ENCODE results near the gene FAM24A. TPM values are rescaled to one million over a fixed set of nuclear protein-coding genes. Genes with fewer than 3 reads are reported as not detected.
A peak's percentile ranks its signal among the peaks of the same experiment; 100 is the strongest.
"Not testable (repeated sequence)": the region's sequence is repeated elsewhere in the genome, so short reads cannot be mapped to it uniquely, and the experiment has no call there.

The FAM24A gene
- total RNA-seq, 1 donor from 2014 or later: not detected

- Mint-ChIP-seq H3K4me1 (peaks cover 6% of the 10 kb centered on the region), H3K27ac (no peak overlapping the region), H3K36me3 (no peaks in the 10 kb centered on the region), H3K4me3 (no peak overlapping the region), H3K27me3 (ENCODE audit: low read depth) (peaks cover 46% of the 10 kb centered on the region), H3K9me3 (no peaks in the 10 kb centered on the region)
- no peak for DNase-seq (ENCODE audit: low spot score in 2 of 2, unreplicated experiment in 2 of 2)
- TF ChIP-seq CTCF (IDR thresholded peaks at IDR 0.05; ENCODE audit: unreplicated experiment): no peak
These were observed 27.6 kb upstream of the FAM24A start for GRCh38 chr10:122882766-122883165.

GRCh38 chr10:122884166-122884565 is 26.2 kb upstream of the FAM24A start:
- no peaks in the 10 kb centered on the region for H3K9me3 Mint-ChIP-seq
- no peak for DNase-seq (ENCODE audit: low spot score in 2 of 2, unreplicated experiment in 2 of 2)
- peaks cover 6% of the 10 kb centered on the region for H3K4me1 Mint-ChIP-seq
- no peaks in the 10 kb centered on the region for H3K36me3 Mint-ChIP-seq
- TF ChIP-seq CTCF (IDR thresholded peaks at IDR 0.05; ENCODE audit: unreplicated experiment): no peak
- no peak overlapping the region for H3K27ac Mint-ChIP-seq
- H3K4me3 Mint-ChIP-seq: no peak overlapping the region
- H3K27me3 Mint-ChIP-seq (ENCODE audit: low read depth): peaks cover 40% of the 10 kb centered on the region

GRCh38 chr10:122894261-122894944 is 16.0 kb upstream of the FAM24A start:
- no peaks in the 10 kb centered on the region for H3K9me3 Mint-ChIP-seq
- no peak overlapping the region for H3K4me3 Mint-ChIP-seq
- H3K36me3 Mint-ChIP-seq: no peaks in the 10 kb centered on the region
- H3K4me1 Mint-ChIP-seq: no peaks in the 10 kb centered on the region
- DNase-seq (ENCODE audit: low spot score in 2 of 2, unreplicated experiment in 2 of 2): no peak
- TF ChIP-seq CTCF (IDR thresholded peaks at IDR 0.05; ENCODE audit: unreplicated experiment): no peak
- no peak overlapping the region for H3K27ac Mint-ChIP-seq
- peaks cover 53% of the 10 kb centered on the region for H3K27me3 Mint-ChIP-seq (ENCODE audit: low read depth)

GRCh38 chr10:122903861-122904260 is 6.5 kb upstream of the FAM24A start:
- H3K27ac Mint-ChIP-seq; H3K36me3 Mint-ChIP-seq; H3K4me3 Mint-ChIP-seq; DNase-seq (ENCODE audit: low spot score in 2 of 2, unreplicated experiment in 2 of 2); H3K4me1 Mint-ChIP-seq: not testable (repeated sequence)
- peaks cover 19% of the 10 kb centered on the region for H3K27me3 Mint-ChIP-seq (ENCODE audit: low read depth)
- H3K9me3 Mint-ChIP-seq: peaks cover 18% of the 10 kb centered on the region

- H3K4me1 Mint-ChIP-seq: no peaks in the 10 kb centered on the region
- H3K36me3 Mint-ChIP-seq: no peaks in the 10 kb centered on the region
- peaks cover 11% of the 10 kb centered on the region for H3K27me3 Mint-ChIP-seq (ENCODE audit: low read depth)
- no peak overlapping the region for H3K4me3 Mint-ChIP-seq
- H3K27ac Mint-ChIP-seq: no peak overlapping the region
- peak; percentile 43 to 89 for DNase-seq (ENCODE audit: low spot score in 2 of 2, unreplicated experiment in 2 of 2)
- peaks cover 4% of the 10 kb centered on the region for H3K9me3 Mint-ChIP-seq
- no peak for TF ChIP-seq CTCF (IDR thresholded peaks at IDR 0.05; ENCODE audit: unreplicated experiment)
These were observed 1.6 kb downstream of the FAM24A start for GRCh38 chr10:122911889-122912484.

- Mint-ChIP-seq H3K4me1 (no peaks in the 10 kb centered on the region), H3K4me3 (no peak overlapping the region), H3K9me3 (peaks cover 4% of the 10 kb centered on the region), H3K27me3 (ENCODE audit: low read depth) (peaks cover 7% of the 10 kb centered on the region), H3K27ac (no peak overlapping the region), H3K36me3 (no peaks in the 10 kb centered on the region)
- TF ChIP-seq CTCF (IDR thresholded peaks at IDR 0.05; ENCODE audit: unreplicated experiment): no peak
- DNase-seq (ENCODE audit: low spot score in 2 of 2, unreplicated experiment in 2 of 2): no peak
These were observed 5.3 kb downstream of the FAM24A start for GRCh38 chr10:122915700-122916099.

Data from mesothelial cell of epicardium (in vitro differentiated cells).